ENCODE measurements around the gene PER2.

Gene PER2

DNA sequence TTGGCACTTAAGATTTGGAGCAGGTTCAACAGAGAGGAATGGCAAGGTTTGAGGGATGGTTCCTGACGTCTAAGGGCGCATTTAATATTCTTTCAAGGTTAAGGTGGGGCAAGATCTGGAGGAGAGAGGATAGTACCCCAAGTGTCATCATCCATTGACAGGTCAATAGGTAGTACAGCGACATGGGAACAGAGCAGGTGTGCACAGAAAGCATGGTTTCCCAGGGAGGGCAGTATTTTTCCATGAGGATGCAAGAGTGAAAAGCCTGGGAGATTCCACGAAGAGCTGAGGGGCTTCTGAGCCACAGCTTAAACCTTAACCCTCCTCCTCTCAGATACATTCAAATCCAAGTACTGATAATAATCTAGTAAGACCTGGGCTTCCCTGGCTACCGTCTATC is 57.7 kb downstream of the PER2 start:
- DNase-seq (ENCODE audit: low spot score), result no peak

DNA sequence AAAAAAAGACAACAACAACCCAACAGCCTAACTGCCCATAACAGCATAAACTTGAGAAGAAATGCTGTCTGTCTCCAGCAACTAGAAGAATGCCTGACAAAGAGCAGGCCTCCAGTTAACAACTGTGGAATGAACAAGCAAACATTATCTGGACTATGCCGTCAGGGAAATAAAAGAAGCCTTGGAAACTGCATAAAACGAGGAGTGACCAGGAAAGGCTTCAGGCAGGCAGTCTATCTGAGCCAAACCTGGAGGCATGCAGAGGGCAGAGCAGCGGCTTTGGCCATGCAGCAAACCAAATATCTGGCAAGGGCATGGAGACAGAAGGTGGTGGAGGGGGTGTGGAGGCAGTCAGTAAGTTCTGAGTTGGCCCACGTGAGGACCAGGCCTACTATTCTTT is 59.7 kb downstream of the PER2 start:
- DNase-seq (ENCODE audit: low spot score), result no peak

DNA sequence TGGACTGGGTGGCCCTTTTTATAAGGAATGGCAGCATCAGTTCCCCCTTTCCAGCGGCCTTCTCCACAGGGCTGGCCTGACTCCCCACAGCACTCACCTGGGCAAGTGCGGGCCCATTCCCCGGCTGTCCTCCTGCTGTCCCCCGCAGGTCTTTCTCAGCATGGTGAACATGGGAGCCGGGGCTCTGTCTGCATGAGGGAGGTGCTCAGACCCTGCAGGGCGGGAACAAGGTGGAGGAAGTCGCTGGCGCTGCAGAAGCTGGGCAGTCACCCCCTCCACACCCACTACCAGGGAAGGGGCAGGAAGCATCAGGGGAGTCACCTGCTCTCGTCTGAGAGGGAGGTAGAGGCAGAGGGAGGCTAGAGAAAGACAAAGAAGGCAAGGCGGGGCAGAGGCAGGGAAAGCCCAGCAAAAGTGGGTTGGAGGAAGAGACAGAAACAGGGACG is 60.8 kb downstream of the PER2 start:
- DNase-seq (ENCODE audit: low spot score), result no peak

DNA sequence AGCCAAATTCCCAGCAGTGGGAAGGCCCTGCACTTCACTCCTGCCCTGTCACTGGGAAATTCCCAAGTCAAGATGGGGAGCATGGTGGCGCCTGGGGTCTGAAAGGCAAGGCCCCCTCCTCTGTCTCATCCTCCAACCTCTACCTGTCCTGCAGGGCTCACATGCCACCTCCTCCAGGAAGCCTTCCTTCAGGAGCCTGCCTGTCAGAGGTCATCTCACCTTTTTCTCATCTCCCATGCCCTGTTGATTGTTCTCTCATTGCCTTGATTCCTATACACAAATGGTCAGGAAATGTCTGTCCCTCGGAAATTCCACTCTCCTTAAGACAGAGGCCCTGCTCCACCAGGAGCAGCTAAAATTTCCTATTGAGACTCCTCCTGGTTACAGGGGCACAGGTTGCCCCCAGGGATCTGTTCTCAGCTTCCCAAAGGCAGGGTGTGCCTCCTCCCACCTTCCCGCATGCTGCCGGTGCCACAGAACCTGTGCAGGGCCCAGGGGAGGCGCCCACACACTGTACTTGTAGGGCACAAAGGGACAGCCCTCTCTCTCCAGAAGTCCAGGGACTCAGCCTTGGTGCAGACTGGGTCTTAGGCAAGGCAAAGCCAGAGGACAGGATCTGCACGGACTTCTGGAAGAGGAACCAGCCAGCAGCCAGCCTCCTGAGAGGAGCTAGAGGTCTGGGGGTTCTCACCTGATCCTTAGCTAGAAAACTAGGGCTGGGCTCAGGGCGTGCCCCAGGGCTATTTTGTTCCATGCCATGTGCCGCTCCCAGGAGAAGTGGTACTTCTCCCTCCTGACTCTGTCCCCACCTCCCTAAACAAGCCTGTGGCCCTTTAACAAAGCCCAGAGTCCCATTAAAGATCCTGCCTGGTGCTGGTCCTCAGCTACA is 61.5 kb downstream of the PER2 start:
- DNase-seq (ENCODE audit: low spot score), result no peak

DNA sequence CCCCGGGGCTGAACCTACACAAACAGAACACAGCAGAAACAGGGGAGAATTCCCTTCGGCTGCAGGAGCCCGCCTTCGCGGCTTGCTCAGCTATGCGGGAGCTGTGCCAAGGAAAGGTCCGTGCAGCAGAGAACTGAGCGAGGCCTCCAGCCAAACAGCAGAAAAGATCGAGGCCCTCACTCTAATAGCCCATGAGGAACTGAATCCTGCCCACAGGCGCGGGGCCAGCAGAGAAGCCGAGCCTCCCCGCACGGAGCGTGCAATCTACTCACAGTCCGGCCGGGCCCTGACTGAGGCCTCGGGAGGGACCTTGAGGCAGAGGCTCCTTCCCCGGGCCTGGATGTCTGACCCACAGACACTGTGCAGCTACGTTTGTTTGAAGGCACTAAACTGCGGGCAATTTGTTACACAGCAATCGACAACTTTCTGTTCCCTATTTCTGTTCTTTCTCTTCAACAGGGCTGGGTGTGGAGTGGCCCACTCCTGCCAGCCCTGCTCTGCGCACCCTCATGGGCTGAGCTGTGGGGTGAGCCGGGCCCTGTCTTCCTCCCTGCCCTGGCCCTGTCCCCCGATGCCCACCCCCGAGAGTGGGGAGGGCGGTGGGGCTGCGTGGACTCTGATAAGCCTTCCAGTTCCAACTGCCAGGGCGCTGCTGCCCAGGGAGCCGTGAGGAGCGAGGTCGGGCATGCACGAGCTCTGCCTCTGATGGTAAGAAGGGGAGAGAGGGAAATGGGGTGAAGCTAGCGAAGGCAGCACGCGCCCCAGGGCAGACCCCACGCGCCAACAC is 62.3 kb downstream of the PER2 start:
- DNase-seq (ENCODE audit: low spot score), result no peak

DNA sequence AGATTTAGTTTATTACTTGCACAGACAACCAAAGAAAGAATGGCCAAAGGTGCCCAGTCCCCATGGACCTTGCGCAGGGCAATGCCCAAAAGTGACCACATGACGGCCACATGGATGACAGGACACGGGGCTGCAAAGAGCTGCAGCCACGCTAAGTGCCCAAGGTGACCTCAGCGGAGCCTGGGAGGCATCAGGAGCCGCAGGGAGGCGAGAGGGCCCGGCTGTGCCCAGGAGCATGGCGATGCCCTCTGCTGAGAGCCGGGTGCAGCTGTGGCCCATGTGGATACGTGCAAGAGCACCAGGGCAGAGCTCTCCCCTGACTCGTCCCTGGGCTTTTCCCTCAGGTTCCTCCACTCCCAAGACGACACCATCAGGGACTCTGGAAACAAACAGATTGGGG is 63.3 kb downstream of the PER2 start:
- DNase-seq (ENCODE audit: low spot score), result no peak

DNA sequence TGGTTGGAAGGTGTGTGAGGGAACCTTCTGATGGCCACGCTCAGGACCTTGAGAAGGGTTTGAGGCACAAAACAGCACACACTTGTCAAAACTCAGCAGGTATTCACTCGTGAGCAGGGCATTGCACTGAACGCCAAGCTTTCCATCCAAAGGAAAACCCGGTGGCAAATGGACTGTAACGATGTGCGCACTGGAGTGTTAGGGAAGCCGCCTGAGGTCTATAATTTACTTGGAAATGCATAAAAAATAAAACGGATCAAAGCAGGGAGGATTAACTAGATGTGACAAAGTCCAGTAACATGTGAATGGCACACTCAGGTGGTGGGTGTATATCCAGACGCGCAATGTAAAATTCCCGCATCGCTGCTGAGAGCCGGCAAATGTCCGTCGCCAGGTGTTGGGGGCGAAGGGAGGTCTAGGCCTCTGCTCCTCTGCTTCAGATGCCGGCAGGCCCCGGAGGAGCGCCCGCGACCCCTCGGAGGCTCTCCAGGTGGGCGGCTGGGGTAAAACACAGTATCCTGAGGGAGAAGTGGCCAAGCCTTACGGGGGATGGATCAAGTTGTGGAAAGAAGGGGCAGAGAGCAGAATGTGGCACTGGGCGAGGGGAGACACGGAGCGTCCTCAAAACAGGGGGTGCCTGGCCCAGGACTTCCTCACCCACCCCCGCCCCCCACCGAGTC is 63.9 kb downstream of the PER2 start:
- DNase-seq (ENCODE audit: low spot score), result no peak

DNA sequence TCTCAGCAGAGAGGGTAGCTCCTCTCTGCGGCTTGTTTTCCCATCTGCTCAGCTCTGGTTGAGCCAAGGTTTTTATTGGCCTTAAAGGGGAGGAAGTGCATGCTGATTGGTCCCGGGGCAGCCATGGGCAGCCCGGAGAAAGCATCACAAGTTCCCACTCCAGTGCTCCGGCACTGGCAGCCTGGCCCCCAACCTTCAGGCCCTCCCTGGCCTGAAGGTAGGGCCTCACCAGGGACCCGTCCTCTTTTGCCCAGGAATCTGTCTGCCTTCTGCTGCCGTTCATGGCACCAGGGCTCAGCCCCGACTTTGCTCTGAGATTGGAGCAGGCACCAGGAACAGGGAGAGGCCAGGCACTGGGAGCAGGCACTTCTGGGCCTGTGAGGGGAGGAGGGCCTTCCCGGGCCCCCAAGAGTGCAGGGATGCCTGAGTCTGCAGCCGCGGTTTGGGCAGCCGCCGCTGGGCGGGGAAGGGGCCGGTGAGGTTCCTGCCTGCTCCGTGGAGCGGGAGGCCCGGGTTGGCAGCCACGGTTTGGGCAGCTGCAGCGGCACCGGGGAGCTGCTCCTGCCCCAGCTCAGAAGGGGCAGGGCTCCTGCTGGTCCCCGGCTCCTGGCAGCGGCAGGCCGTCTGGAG is 67.4 kb downstream of the PER2 start:
- DNase-seq (ENCODE audit: low spot score), result peak; percentile 19

DNA sequence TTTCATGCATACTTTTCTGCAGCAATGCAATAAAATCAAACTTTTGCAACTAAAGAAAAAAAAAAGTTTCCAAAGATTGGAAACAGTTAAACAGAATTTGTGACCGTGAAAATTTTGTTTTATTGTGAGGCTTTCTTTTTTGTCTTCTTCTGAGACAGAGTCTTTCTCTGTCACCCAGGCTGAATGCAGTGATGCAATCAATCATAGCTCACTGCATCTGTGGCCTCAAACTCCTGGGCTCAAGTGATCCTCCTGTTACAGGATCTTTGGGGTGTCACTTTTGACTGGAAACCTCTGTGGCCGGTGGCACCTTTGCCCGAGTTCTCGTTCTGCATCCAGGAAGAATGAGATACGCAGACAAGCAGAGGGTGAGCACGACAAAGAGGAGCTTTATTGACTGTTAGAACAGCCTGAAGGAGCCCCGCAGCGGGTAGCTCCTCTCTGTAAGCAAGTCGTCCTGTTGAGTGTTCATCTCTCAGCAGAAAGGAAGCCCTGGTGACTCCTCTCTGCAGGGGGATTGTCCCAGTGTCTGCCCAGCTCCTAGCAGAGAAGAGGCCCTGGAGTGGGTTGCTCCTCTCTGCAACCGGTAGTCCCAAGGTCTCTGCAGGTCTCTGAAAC is 68.0 kb downstream of the PER2 start:
- no peak for DNase-seq (ENCODE audit: low spot score)

DNA sequence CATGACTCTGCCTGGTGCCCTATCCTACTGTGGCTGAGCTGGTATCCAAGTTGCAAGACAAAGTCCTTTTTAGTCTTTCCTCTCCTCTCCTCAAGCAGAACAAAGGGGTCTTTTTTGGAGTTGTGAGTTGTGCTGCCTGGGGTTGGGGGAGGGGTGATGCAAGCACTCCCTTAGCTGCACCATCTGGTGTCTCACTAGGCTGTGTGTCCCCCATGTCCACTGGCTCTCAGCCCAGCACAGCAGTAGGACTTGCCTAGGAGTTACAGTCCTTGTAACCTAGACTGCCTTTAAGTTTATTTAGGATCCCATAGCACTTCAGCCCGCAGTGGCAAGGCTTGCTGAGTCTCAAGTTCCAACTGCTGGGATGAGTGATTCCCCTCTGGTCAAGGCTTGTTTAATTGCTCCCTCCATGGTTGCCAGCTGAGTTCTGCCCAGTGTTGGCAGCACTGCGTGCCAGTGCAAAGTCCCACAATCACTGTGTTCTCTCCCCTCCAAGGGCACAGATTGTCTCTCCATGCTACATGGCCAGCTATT is 71.7 kb downstream of the PER2 start:
- no peak for DNase-seq (ENCODE audit: low spot score)

DNA sequence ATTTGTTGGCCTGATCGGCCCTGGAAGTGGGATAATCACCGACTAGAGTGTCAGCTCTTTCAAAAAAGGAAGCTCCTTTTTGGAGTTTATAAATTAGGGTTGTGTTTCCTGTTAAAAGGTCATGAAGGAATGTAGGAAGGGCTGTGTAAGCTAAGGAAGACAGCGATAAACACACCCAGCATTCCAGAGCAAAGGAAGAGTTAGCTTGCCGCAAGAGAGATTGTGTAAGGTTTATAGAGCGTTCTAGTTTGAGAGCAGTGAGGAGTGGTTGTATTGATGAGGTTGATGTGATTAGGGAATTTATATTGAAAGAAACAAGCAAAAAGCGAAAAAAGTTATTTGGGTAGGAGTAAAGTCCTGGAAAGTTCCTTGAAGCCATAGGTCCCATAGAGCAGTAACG is 81.4 kb downstream of the PER2 start:
- no peak for DNase-seq (ENCODE audit: low spot score)

DNA sequence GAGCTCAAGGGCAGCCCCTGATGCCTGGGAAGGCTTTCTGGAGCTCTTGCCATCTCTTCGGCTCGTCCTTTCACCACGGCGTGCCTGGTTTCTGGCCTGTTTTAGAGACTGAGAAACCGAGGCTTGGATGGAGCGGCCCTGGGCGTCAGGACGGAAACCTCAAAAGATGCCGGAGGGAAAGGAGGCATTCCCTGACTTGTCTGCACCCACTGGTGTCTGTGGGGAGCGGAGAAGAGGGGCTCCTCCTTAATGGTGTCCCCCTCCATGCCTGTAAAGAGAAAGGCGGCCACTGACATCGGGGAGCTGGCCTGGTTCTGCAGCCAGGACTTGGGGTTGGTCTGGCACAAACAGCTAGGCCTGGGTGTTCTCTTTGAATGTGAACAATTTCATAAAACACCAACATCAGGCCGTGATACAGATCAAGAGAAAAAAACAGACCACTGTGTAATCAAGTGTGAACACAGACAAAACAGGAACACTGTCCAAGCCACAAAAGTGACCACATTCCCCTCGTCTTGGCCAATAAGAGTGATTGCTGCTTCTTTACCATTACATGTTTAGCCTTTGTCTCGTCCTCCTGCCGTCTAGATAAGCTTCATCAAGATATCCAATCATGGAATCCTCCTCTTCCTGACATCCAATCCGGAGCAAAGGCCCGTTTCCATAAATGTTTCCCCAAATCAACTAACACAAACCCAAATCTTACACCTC is 84.3 kb downstream of the PER2 start:
- DNase-seq (ENCODE audit: low spot score), result no peak

DNA sequence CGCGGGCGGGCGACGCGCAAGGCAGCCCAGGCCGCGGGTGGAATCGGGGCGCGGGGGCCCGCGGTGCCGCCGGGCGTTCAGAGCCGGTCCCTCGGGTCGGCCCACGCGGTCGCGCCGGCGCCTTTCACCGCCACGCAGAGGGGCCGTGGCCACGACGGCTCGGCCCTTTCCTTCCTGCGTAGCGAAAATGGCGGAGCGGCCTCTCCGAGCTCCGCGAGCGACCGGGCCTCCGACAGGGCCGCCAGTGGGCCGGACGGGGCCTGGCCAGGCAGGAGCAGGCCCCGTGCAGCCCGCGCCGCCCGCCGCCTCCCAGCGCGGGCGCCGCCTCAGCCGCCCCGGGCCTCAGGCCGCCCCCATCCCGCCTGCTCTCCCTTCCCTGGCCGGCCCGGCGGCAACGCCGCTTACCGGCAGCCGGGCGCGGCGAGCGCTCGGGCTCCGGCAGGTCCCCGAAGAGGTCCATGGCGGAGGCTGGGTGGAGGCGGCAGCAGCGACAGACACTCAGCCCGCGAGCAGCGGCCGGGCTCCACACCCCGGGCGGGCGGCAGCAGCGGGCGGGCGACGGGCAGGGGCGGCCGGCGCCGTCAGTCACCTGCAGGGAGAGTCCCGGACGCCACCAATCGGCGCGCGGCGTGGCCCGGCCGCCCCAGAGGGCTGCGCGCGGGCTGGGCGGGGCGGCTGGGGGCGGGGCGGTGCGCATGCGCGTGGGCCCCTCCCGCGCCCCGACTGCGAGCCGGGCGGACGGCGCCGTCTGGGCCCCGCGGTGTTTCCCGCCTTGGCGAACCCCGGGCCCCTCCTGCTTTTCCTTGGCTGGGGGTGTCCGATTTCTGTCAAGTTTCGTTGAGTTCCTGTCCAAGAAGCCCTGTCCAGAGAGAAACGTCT is 85.1 kb downstream of the PER2 start, which contains the start of gene ILKAP:
TSS of gene ILKAP (minus strand) at position 602 of the 879 bp plus-strand sequence. CDS start at position 460, 142 bp downstream.
- peak; percentile 89 for DNase-seq (ENCODE audit: low spot score)

DNA sequence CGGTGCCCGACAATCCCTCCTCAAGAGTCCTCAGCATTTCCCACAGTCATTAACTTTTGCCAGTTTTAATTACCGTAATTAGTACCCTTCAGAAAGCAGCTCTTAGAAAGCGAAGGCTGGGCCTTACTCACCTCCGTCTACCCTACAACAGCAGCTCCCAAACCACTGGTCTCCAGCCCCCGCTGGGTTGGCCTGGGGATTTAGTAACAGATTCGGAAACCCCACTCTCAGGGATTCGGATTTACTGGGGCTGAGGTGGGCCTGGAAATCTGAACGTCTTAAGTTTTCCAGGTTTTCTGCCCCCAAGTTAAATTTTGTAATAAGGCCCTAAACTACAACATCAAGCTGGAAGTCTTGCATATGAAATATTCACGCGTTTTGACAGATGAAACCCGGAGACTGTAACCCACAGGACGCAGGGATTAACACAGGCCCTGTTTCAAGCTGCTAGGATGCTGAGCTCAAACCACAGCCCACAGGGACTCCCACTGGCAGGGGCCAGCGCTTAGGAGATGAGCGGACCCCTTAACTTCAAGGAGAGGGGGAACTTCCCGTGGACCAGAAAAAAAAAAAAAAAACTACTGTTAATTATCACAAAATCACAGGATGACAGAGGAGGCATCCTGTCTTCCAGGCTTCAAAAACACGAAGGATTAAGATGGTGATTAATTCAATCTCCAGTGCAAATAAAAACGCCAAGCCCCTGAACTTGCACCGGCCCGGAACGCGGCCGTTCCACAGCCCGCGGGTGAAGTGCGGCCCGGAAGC is 85.9 kb downstream of the PER2 start:
- DNase-seq (ENCODE audit: low spot score), result peak; percentile 17
